HCT116 (cell line): ENCODE measurements around the gene NEK3. TPM values are rescaled to one million over a fixed set of nuclear protein-coding genes. Genes with fewer than 3 reads are reported as not detected.
A peak's percentile ranks its signal among the peaks of the same experiment; 100 is the strongest.

ENCODE experiments used
- ATAC-seq: fragments of 200-7000 bp; cut with Tn5 transposase; 2 replicates; pipeline ENCODE4 v1.9.1; 2020; ENCODE audit warnings: mild to moderate bottlenecking, moderate library complexity
- Bru-seq: library from RNA; stranded (reverse); fragments of 400-500 nt; gene quantifications from one replicate; lab custom pipeline; 2021; lab: Mats Ljungman, UMichigan
- BruChase-seq, 2 experiments: library from RNA; stranded (reverse); fragments of 400-500 nt; gene quantifications; one replicate each; lab custom pipeline; 2021; lab: Mats Ljungman, UMichigan
- BruUV-seq: library from RNA; stranded (reverse); fragments of 400-500 nt; replicated peaks from 2 replicates; lab custom pipeline; 2021; lab: Mats Ljungman, UMichigan
- CTCF ChIA-PET: fragments of 300-600 bp; sonication (Branson Sonifier 250); formaldehyde crosslinking; loops from one replicate; lab custom pipeline; 2021; ENCODE audit warnings: antibody characterized with exemption; lab: Charles Lee
- POLR2A ChIA-PET: fragments of 300-600, 350-600 bp; sonication (Branson Sonifier 250); formaldehyde crosslinking; loops from one replicate; lab custom pipeline; 2021; ENCODE audit warnings: antibody characterized with exemption; lab: Charles Lee
- RAD21 ChIA-PET, 2 experiments: fragments of 300-600 bp; sonication (Branson Sonifier 250); formaldehyde crosslinking; loops; one replicate each; lab custom pipeline; 2023; ENCODE audit warnings: low total read pairs in 2 of 2; ENCODE audit not compliant: uncharacterized antibody in 2 of 2, unreplicated experiment in 2 of 2, low non-redundant PET in 1 of 2; lab: Charles Lee
- DNase-seq: peaks from one replicate; pipeline ENCODE4 v3.0.0-alpha.2; 2010; ENCODE audit warnings: low read depth, low spot score
- H2AFZ ChIP-seq: fragments of 200-600 bp; shearing (Covaris generic), sonication (generic); 2 replicates; pipeline ENCODE4 v1.6.1; 2017; ENCODE audit warnings: low read depth, mixed run types, mixed read lengths, antibody characterized with exemption, low read length; ENCODE audit not compliant: poor library complexity, severe bottlenecking
- H3K27ac ChIP-seq: 2 replicates; pipeline ENCODE4 v1.5.1; 2012; ENCODE audit warnings: low read depth, low read length
- H3K27me3 ChIP-seq: fragments of 200-600 bp; sonication (generic); 2 replicates; pipeline ENCODE4 v1.6.1; 2016; ENCODE audit warnings: mixed run types, low read length, mixed read lengths; ENCODE audit not compliant: insufficient read depth
- H3K36me3 ChIP-seq, 2 experiments: fragments of 200-500 bp in 1 of 2; fragments of 200-600 bp in 1 of 2; sonication (Bioruptor generic) in 1 of 2; sonication (generic) in 1 of 2; 2 replicates each; pipeline versions ENCODE4 v1.5.1 to v1.6.1; 2014 to 2016; ENCODE audit warnings: low read length in 2 of 2, inconsistent platforms in 1 of 2, mixed read lengths in 1 of 2, mixed run types in 1 of 2; ENCODE audit not compliant: insufficient read depth in 2 of 2, control insufficient read depth in 1 of 2
- H3K4me1 ChIP-seq, 2 experiments: fragments of 200-600 bp in 1 of 2; sonication (generic) in 1 of 2; 2 replicates each; pipeline versions ENCODE4 v1.5.1 to v1.6.1; 2012 to 2017; ENCODE audit warnings: low read length in 2 of 2, inconsistent platforms in 1 of 2, mild to moderate bottlenecking in 1 of 2, mixed read lengths in 1 of 2, mixed run types in 1 of 2, moderate library complexity in 1 of 2; ENCODE audit not compliant: insufficient read depth in 2 of 2, control insufficient read depth in 1 of 2
- H3K4me2 ChIP-seq: fragments of 200-600 bp; sonication (generic); 2 replicates; pipeline ENCODE4 v1.6.1; 2017; ENCODE audit warnings: mixed run types, low read length, mixed read lengths
- H3K4me3 ChIP-seq, 2 experiments: fragments of 200-600 bp in 1 of 2; sonication (generic) in 1 of 2; replicated peaks in 1 of 2; 2 replicates each; pipeline ENCODE4 v1.5.1; 2011 to 2016; ENCODE audit warnings: low read length in 2 of 2, control low read depth in 1 of 2, low read depth in 1 of 2, mild to moderate bottlenecking in 1 of 2, mixed read lengths in 1 of 2, mixed run types in 1 of 2
- H3K79me2 ChIP-seq: fragments of 200-600 bp; sonication (generic); 2 replicates; pipeline ENCODE4 v1.6.1; 2017; ENCODE audit warnings: mild to moderate bottlenecking, mixed run types, low read length, moderate library complexity, mixed read lengths; ENCODE audit not compliant: insufficient read depth
- H3K9ac ChIP-seq: fragments of 200-600 bp; sonication (generic); 2 replicates; pipeline ENCODE4 v1.6.1; 2016; ENCODE audit warnings: low read length, mixed read lengths
- H3K9me2 ChIP-seq: fragments of 200-600 bp; sonication (generic), shearing (Covaris generic); 2 replicates; pipeline ENCODE4 v1.6.1; 2017; ENCODE audit warnings: mixed run types, mild to moderate bottlenecking, moderate library complexity; ENCODE audit not compliant: insufficient read depth
- H3K9me3 ChIP-seq, 2 experiments: fragments of 200-500 bp in 1 of 2; fragments of 200-600 bp in 1 of 2; sonication (Bioruptor generic) in 1 of 2; sonication (generic) in 1 of 2; 2 replicates each; pipeline ENCODE4 v1.6.1; 2014 to 2017; ENCODE audit warnings: low read length in 2 of 2, mixed read lengths in 2 of 2, inconsistent platforms in 1 of 2, low read depth in 1 of 2, mild to moderate bottlenecking in 1 of 2, mixed run types in 1 of 2, moderate library complexity in 1 of 2; ENCODE audit not compliant: control insufficient read depth in 1 of 2, insufficient read depth in 1 of 2
- H4K20me1 ChIP-seq: fragments of 200-600 bp; sonication (generic), shearing (Covaris generic); 2 replicates; pipeline ENCODE4 v1.6.1; 2017; ENCODE audit warnings: mixed run types, mild to moderate bottlenecking, moderate library complexity; ENCODE audit not compliant: insufficient read depth
- CBX3 ChIP-seq: IDR thresholded peaks from 2 replicates; pipeline ENCODE4 v1.6.1; 2012; ENCODE audit warnings: low read depth
- CEBPB ChIP-seq: IDR thresholded peaks from 2 replicates; pipeline ENCODE4 v1.6.1; 2012; ENCODE audit warnings: low read depth
- EZH2 ChIP-seq: fragments of 200-600 bp; sonication (generic); IDR thresholded peaks from 2 replicates; pipeline ENCODE4 v1.6.1; 2017; ENCODE audit warnings: antibody characterized with exemption, mixed run types
- FOSL1 ChIP-seq: IDR thresholded peaks from 2 replicates; pipeline ENCODE4 v1.6.1; 2012; ENCODE audit warnings: low read depth
- JUND ChIP-seq: IDR thresholded peaks from 2 replicates; pipeline ENCODE4 v1.6.1; 2012
- POLR2A ChIP-seq: IDR thresholded peaks from 2 replicates; pipeline ENCODE4 v1.7.0; 2011; ENCODE audit warnings: borderline replicate concordance; ENCODE audit not compliant: insufficient read depth, insufficient read length; ENCODE audit errors: extremely low read depth
- POLR2AphosphoS5 ChIP-seq: IDR thresholded peaks from 2 replicates; pipeline ENCODE4 v1.6.1; 2011; ENCODE audit warnings: mild to moderate bottlenecking, low read depth, low read length, moderate library complexity
- SP1 ChIP-seq: IDR thresholded peaks from 2 replicates; pipeline ENCODE4 v1.6.1; 2012; ENCODE audit warnings: low read depth
- SRF ChIP-seq: IDR thresholded peaks from 2 replicates; pipeline ENCODE4 v1.6.1; 2012; ENCODE audit warnings: low read depth
- TCF7L2 ChIP-seq: IDR thresholded peaks from 2 replicates; pipeline ENCODE4 v1.7.0; 2011; ENCODE audit warnings: borderline replicate concordance, inconsistent platforms; ENCODE audit not compliant: insufficient read depth, insufficient read length; ENCODE audit errors: extremely low read depth
- YY1 ChIP-seq: IDR thresholded peaks from 2 replicates; pipeline ENCODE4 v1.6.1; 2011; ENCODE audit warnings: low read length, low read depth, moderate library complexity, mild to moderate bottlenecking; ENCODE audit not compliant: insufficient replicate concordance; ENCODE audit errors: extremely low read depth
- ZNF274 ChIP-seq: fragments of 200-500 bp; sonication (Bioruptor generic); IDR thresholded peaks from 2 replicates; pipeline ENCODE4 v1.6.1; 2014; ENCODE audit warnings: mild to moderate bottlenecking, low read depth, low read length, inconsistent platforms
- intact Hi-C: fragments of 100-400 bp; cut with micrococcal nuclease; formaldehyde crosslinking; loops from 2 replicates; pipeline ENCODE4 v1.10.0; 2022
- long read RNA-seq: library from polyadenylated mRNA; unstranded; transcript quantifications from one replicate; pipeline ENCODE4 v2.0.0, GENCODE V29; 2021; ENCODE audit not compliant: unreplicated experiment
- polyA plus RNA-seq: library from polyadenylated mRNA; unstranded; fragments of >200 nt; gene quantifications from 2 replicates; pipeline ENCODE4 v1.2.1, GENCODE V29; 2012; ENCODE audit warnings: missing spikeins
- total RNA-seq: library from RNA; stranded (reverse); gene quantifications from one replicate; pipeline ENCODE4 v1.2.1, GENCODE V29; 2021; ENCODE audit not compliant: unreplicated experiment
- TF ChIP-seq, protein P1 (sequence below): IDR thresholded peaks from 2 replicates; pipeline ENCODE4 v1.6.1; 2012; ENCODE audit warnings: low read depth
- TF ChIP-seq, protein P2 (sequence below): IDR thresholded peaks from 2 replicates; pipeline ENCODE4 v1.6.1; 2011; ENCODE audit warnings: mild to moderate bottlenecking, low read length, moderate library complexity; ENCODE audit not compliant: insufficient replicate concordance; ENCODE audit errors: extremely low read depth
- TF ChIP-seq, protein P3 (sequence below): IDR thresholded peaks from 2 replicates; pipeline ENCODE4 v1.6.1; 2012
- TF ChIP-seq, protein P4 (sequence below): IDR thresholded peaks from 2 replicates; pipeline ENCODE4 v1.6.1; 2012

NEK3 gene, protein sequence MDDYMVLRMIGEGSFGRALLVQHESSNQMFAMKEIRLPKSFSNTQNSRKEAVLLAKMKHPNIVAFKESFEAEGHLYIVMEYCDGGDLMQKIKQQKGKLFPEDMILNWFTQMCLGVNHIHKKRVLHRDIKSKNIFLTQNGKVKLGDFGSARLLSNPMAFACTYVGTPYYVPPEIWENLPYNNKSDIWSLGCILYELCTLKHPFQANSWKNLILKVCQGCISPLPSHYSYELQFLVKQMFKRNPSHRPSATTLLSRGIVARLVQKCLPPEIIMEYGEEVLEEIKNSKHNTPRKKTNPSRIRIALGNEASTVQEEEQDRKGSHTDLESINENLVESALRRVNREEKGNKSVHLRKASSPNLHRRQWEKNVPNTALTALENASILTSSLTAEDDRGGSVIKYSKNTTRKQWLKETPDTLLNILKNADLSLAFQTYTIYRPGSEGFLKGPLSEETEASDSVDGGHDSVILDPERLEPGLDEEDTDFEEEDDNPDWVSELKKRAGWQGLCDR
- total RNA-seq (15.7 TPM), Bru-seq, nascent RNA (percentile 61 among the genes with signal in this experiment), BruChase-seq, experiment 1, labeled RNA remaining after a 6-hour chase (percentile 68 among the genes with signal in this experiment), BruChase-seq, experiment 2, labeled RNA remaining after a 2-hour chase (percentile 74 among the genes with signal in this experiment)
- polyA plus RNA-seq, result 8.8 and 13.0 TPM in 2 replicates
- long read RNA-seq, transcript NEK3-205 (16 exons, 2,396 nt), result major isoform, 6 of 11 reads
- long read RNA-seq, partial matches to known transcripts, result 2 of 11 reads
- long read RNA-seq, other reads (novel, unspliced or antisense), result 3 of 11 reads

DNA sequence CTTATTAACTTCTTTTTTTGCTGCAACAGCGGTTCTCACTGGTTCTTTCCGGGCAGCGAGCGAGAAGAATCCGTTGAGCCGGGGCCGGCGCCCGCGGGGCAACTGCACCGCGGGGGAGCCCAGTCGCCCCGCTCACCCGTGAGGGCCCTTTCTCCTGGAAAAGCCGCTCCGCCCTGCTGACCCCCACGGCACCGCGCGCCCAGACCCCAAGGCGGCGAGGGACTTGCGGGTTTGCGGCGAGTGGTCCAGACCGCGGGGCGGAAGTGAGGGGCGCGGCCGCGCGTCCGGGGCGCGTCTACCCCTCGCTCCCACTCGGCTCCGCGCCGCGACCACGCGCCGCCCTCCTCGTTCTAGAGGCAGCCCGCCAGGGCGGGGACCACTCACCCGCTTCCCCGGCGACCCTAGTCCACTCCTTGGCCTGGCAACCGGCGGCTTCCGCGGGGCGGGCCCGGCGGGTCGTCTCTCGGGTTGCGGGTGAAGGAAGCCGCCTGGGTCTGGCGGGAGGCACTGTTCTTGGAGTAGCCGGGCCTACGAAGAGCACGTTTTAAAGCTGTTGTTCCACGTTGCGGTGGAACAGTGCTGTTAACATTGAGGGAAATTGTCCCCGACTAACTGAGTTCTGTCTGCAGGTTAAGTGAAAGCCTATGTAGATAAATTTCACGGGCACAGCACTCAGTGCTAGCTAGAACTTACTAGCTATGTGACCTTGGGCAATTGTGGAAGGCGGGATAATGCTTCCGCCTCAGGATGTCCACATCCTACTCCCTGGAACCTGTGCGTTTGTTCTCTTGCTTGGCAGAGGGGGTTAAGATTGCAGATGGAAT is at the start of gene NEK3:
Gene NEK3, minus strand, starts transcription at position 439 of the 824 bp plus-strand sequence. CDS start 3,406 bp downstream, outside the sequence.
- Histone ChIP-seq H3K4me1 (peaks cover 22 to 35% of the 10 kb centered on the region in 2 experiments), H3K4me2 (peak within 1 kb of the TSS; percentile 89), H3K9me3 (0 out of 4 replicates have a peak, but pooled peaks cover 0 to 4% of the 10 kb centered on the region in 2 experiments), H3K9me2 (no peaks in the 10 kb centered on the region), H3K27me3 (no peaks in the 10 kb centered on the region), H4K20me1 (no peaks in the 10 kb centered on the region), H3K9ac (peak within 1 kb of the TSS; percentile 63), H3K27ac (peak within 1 kb of the TSS; percentile 49; the same call in 1 of the 2 replicates), H3K36me3 (no peaks in the 10 kb centered on the region), H3K79me2 (no peaks in the 10 kb centered on the region), H3K4me3 (peak within 1 kb of the TSS; percentile 54 to 70), H2AFZ (peak within 1 kb of the TSS; percentile 81)
- CTCF ChIA-PET, result interaction anchor here (1.4 kb wide), 1 partner anchor 32 kb away, joined by 4 read pairs; no protein-coding TSS in a partner anchor
- intact Hi-C loops, result loop anchor here (10.0 kb wide), 1 partner anchor 295 kb away; the partner anchor contains the start of genes CKAP2 and VPS36
- peak; percentile 78 for ATAC-seq
- DNase-seq, result peak; percentile 47
- RAD21 ChIA-PET, result no interaction called here
- no TSS peak for BruUV-seq
- POLR2A ChIA-PET, result interaction anchor here (1.3 kb wide), 1 partner anchor 11 kb away, joined by 3 read pairs; no protein-coding TSS in a partner anchor
- TF ChIP-seq EZH2, result no peak
- TF ChIP-seq, protein P1, sequence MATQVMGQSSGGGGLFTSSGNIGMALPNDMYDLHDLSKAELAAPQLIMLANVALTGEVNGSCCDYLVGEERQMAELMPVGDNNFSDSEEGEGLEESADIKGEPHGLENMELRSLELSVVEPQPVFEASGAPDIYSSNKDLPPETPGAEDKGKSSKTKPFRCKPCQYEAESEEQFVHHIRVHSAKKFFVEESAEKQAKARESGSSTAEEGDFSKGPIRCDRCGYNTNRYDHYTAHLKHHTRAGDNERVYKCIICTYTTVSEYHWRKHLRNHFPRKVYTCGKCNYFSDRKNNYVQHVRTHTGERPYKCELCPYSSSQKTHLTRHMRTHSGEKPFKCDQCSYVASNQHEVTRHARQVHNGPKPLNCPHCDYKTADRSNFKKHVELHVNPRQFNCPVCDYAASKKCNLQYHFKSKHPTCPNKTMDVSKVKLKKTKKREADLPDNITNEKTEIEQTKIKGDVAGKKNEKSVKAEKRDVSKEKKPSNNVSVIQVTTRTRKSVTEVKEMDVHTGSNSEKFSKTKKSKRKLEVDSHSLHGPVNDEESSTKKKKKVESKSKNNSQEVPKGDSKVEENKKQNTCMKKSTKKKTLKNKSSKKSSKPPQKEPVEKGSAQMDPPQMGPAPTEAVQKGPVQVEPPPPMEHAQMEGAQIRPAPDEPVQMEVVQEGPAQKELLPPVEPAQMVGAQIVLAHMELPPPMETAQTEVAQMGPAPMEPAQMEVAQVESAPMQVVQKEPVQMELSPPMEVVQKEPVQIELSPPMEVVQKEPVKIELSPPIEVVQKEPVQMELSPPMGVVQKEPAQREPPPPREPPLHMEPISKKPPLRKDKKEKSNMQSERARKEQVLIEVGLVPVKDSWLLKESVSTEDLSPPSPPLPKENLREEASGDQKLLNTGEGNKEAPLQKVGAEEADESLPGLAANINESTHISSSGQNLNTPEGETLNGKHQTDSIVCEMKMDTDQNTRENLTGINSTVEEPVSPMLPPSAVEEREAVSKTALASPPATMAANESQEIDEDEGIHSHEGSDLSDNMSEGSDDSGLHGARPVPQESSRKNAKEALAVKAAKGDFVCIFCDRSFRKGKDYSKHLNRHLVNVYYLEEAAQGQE, result no peak
- TF ChIP-seq, protein P2, sequence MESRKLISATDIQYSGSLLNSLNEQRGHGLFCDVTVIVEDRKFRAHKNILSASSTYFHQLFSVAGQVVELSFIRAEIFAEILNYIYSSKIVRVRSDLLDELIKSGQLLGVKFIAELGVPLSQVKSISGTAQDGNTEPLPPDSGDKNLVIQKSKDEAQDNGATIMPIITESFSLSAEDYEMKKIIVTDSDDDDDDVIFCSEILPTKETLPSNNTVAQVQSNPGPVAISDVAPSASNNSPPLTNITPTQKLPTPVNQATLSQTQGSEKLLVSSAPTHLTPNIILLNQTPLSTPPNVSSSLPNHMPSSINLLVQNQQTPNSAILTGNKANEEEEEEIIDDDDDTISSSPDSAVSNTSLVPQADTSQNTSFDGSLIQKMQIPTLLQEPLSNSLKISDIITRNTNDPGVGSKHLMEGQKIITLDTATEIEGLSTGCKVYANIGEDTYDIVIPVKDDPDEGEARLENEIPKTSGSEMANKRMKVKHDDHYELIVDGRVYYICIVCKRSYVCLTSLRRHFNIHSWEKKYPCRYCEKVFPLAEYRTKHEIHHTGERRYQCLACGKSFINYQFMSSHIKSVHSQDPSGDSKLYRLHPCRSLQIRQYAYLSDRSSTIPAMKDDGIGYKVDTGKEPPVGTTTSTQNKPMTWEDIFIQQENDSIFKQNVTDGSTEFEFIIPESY, result no peak
- no peak for TF ChIP-seq JUND
- TF ChIP-seq SP1, result no peak
- TF ChIP-seq FOSL1, result no peak
- peak; percentile 98 for TF ChIP-seq CBX3
- no peak for TF ChIP-seq SRF
- TF ChIP-seq ZNF274, result no peak
- no peak for TF ChIP-seq TCF7L2
- TF ChIP-seq YY1, result peak; percentile 34
- TF ChIP-seq, protein P3, sequence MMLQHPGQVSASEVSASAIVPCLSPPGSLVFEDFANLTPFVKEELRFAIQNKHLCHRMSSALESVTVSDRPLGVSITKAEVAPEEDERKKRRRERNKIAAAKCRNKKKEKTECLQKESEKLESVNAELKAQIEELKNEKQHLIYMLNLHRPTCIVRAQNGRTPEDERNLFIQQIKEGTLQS, result no peak
- TF ChIP-seq POLR2A, result no peak
- TF ChIP-seq, protein P4, sequence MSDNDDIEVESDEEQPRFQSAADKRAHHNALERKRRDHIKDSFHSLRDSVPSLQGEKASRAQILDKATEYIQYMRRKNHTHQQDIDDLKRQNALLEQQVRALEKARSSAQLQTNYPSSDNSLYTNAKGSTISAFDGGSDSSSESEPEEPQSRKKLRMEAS, result peak; percentile 100
- TF ChIP-seq CEBPB, result no peak
- peak; percentile 60 for TF ChIP-seq POLR2AphosphoS5
